HG03520 (cell line): Measurements from ENCODE around the gene HEXA.

ENCODE experiments used
- ATAC-seq: cut with Tn5 transposase; IDR thresholded peaks from one replicate; pipeline ENCODE4 v1.9.1; 2021; ENCODE audit warnings: mild to moderate bottlenecking, moderate library complexity; ENCODE audit not compliant: unreplicated experiment

The HEXA gene

DNA sequence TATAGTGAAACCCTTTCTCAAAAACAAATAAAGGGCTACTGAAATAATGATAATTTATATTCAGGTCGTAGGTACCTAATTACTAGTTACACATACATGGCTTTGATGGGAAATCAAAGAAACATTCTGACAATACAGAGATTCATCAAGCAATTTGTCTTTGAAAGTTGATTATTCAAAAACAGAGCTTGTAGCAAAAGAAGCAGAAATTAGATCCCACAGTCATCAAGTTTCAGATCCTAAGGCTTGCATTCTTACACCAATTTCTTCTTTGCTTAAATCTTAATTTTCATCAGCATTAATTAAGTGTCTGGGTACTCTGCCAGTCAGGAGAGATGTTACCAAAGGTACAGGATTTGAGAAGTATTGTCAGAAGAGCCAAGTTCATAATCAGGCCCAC is 1.5 kb upstream of the HEXA start:
- ATAC-seq = no peak

- peak; percentile 37 for ATAC-seq
Observed at GRCh38 chr15:72375501-72375845, 341 bp downstream of the HEXA start.

DNA sequence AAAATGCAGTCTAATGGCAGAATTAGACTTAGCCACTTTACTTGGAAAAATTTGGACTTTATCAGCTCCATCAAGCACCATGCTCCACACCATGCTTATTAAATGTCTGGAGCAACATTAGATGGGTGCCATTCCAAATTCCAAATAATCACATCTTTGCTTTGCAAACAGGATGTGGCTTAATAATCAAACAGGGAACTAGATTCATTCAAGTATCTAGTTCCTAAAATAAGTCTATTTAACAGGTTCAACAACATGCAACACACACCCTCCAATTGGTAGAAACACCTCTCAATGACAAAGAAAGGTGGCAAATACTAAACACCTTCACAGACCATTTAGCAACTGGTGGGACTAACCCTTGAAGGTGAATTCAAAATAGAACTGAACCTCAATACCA is 3.5 kb downstream of the HEXA start:
- no peak for ATAC-seq

GRCh38 chr15:72369964-72370363 is 5.8 kb downstream of the HEXA start:
- ATAC-seq = no peak

- no peak for ATAC-seq
Observed at GRCh38 chr15:72368899-72369298, 6.9 kb downstream of the HEXA start.

- no peak for ATAC-seq
Observed at GRCh38 chr15:72368325-72368724, 7.5 kb downstream of the HEXA start.

- ATAC-seq = peak; percentile 50
Observed at GRCh38 chr15:72365844-72366243, 10.0 kb downstream of the HEXA start.

GRCh38 chr15:72361176-72361575 is 14.6 kb downstream of the HEXA start:
- ATAC-seq = no peak

DNA sequence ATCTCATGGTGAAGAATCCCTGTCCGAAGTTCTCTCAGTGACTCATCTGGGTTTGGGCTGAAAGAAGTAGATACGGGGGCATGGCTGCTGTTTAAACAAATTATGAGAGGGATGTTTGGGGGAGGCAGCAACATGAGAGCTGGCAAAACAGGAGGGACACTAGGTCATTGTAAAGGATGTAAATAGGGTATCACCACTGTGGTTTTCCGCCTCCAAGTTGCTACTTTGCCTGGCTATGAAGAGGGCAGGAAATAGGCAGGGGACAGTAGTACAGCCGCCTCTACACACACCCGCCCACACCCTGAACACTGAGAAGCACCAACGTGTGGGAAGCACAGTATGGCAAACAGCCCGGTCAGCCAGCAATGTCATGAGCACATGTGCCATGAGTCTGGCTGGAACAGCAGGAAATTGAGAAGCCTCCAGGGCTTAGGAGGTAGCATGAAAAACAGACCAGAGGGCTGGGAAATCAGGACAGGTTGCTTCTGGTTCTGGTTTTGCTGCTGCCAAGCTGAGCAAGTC is 17.1 kb downstream of the HEXA start:
- ATAC-seq = no peak

DNA sequence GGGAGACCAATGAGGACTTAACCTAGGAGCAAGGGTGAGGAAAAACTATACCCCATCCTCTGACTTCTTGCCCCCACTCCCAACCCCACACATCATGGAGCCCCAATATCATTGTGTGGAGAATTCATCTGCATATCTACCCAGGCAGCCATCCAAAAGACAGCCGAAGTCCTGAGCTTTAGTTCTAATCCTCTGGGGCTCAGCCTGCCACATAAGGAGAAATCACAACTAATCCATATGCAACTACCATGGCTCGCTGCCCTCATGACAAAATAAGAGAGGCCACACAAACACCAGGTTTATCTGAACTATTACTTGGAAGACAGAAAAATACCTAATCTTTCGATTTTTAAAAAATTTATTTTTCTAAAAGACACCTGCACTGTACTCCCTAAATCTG is 17.7 kb downstream of the HEXA start:
- ATAC-seq = no peak

DNA sequence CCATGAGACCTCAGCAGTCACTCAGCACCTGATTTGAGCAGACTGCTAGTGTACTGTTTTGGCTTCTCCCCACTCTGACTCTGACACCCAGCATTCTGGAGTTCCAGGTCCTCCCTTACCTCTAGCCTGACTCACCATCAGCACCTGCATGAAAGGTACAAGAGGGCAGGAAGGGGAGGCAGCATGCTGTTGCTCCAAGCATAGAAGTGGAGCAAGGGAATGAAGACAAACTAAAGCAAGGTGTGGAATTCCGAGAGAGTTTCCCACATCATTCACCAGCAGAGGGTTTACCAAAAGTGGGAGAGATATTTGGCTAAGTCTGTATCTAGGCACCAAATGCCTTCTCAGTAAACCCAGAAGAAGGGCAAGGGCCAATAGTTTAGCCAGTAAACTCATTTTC is 21.3 kb downstream of the HEXA start:
- no peak for ATAC-seq

DNA sequence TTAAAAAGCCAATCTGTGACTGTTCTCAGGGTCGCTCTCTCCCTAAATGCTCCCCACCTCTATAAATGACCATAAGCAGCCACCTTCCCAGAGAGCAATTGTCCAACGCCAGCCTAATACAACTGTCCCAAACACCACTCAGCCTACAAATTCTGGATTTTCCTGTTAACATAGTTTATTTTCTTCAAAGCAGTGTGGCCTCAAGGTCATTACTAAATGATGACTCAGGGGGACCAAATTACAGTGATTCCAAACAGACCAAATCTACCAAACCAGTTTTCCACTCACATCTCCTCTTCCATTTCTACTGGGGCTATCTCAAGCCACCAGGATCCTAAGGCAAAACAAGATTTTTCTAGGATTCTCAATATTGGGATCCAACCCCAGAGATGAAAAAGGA is 22.5 kb downstream of the HEXA start:
- ATAC-seq = no peak

GRCh38 chr15:72345806-72346205 is 30.0 kb downstream of the HEXA start:
- ATAC-seq = no peak

DNA sequence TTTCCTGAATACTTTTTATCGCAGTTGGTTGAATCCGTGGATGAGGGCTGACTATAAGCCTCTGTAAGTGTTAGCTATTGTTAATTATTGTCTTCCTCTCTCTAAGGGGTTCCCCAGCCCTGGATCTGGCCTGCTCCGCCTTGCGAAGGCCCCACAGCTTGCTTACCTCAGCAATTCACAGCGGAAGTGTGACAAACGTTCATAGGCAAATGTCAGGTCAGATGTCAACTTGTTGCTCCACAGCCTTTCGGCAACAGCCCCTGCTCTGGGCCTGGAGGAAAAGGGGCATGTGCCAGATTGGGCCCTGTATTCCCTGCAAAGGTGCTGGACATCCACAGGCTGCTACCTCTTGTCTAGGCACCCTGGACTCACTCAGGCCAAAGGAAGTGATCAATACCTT is 30.5 kb downstream of the HEXA start:
- ATAC-seq = no peak

DNA sequence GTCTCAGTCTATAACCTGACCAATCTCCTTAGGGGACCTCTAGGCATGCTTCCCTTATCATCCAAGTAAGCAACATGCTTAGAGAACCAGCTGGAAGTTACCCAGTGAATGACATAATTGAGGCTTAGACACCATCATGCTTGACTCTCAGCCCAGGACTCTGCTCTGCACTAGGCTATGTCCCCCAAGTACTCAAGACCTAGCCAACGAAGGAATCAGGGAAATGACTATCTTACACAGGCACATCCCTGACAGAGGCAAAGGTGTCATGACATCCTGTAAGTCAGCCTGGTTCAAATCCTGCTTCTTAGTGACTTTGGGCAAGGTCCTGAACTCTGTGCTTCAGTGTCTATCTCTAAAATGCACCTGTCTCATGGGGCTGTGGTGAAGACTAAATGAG is 31.2 kb downstream of the HEXA start:
- ATAC-seq = no peak

- no peak for ATAC-seq
Observed at GRCh38 chr15:72342385-72342784, 33.4 kb downstream of the HEXA start.

DNA sequence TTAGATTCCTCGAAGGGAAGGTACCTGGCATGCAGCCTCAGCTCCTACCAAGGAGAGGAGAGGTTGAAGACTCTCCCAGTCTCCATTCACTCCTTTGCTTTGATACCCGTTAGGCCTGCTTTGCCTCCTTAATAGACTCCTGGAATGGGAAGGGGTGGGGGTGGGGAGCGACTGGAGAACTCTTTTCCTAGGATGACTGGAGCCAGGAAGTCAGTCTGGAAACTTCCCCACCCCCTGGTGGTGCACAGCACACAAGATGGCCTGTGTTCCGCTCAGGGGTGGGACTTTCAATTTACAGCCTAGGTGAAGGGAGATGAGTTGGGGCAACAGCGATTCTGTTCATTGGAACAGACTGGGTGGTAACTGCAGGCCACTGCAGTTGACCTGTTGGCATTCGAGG is 34.5 kb downstream of the HEXA start:
- ATAC-seq = no peak

DNA sequence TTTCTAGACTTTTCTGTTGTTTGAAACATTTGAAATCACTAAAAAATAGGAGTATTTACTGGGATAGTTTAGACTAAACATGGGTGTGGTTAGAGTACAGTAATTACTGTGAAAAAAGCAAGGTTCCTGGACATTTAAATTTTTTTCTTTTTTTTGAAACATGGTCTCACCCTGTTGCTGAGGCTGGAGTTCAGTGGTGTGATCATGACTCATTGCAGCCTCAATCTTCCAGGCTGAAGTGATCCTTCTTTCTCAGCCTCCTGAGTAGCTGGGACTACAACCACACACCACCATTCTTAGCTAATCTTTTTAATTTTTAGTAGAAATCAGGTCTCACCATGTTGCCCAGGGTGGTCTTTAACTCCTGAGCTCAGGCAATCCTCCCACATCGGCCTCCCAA is 35.4 kb downstream of the HEXA start:
- ATAC-seq = no peak

- ATAC-seq = no peak
Observed at GRCh38 chr15:72339777-72340177, 36.0 kb downstream of the HEXA start.

- ATAC-seq = no peak
Observed at GRCh38 chr15:72338617-72339321, 37.0 kb downstream of the HEXA start.

- no peak for ATAC-seq
Observed at GRCh38 chr15:72338148-72338547, 37.7 kb downstream of the HEXA start.

DNA sequence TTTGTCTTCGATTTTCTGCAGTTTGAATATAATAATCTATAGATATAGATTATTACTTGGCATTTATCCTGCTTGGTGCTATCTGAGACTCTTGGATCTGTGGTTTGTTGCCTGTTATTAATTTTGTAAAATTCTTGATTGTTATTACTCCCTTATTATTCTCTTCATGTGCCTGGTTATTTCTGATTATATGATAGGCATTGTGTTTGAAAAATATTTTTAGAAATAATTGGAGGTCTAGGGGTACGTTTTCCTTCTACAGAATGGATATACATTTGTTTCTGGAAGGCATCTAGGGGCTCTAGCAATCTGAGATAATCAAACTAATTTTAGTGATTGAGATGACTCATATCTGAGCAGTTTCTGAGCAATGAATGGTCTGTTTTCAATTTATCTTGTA is 41.0 kb downstream of the HEXA start:
- ATAC-seq = no peak

DNA sequence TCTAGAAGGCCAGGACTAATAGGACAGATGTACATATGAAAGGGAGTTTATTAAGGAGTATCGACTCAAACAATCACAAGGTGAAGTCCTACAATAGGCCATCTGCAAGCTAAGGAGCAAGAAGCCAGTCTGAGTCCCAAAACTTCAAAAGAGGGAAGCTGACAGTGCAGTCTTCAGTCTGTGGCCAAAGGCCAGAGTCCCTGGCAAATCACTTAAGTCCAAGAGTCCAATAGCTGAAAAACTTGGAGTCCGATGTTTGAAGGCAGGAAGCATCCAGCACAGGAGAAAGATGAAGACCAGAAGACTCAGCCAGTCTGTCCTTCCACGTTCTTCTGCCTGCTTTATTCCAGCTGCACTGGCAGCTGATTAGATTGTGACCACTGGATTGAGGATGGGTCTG is 44.8 kb downstream of the HEXA start:
- no peak for ATAC-seq
